Liver (tissue), 9 donors: Measurements from ENCODE around the gene FUT9. TPM values are rescaled to one million over a fixed set of nuclear protein-coding genes. Genes with fewer than 3 reads are reported as not detected.

Experiments used
- DNase-seq: peaks from one replicate; pipeline ENCODE4 v3.0.0-alpha.2; 2017; ENCODE audit warnings: low spot score
- H3K27ac ChIP-seq, 2 donors: one replicate each; pipeline ENCODE4 v1.7.0; 2013; ENCODE audit warnings: inconsistent platforms in 2 of 2, low read length in 2 of 2, control low read depth in 1 of 2, low read depth in 1 of 2, mild to moderate bottlenecking in 1 of 2
- H3K27me3 ChIP-seq, 4 donors: one replicate each; pipeline versions ENCODE4 v1.6.1 to v1.7.0; 2013; ENCODE audit warnings: low read length in 3 of 4, inconsistent platforms in 1 of 4, mild to moderate bottlenecking in 1 of 4, moderate library complexity in 1 of 4; ENCODE audit not compliant: control insufficient read depth in 4 of 4, insufficient read depth in 4 of 4
- H3K36me3 ChIP-seq, 4 donors: one replicate each; pipeline versions ENCODE4 v1.6.1 to v1.7.0; 2013; ENCODE audit warnings: low read length in 3 of 4, mild to moderate bottlenecking in 3 of 4, low read depth in 1 of 4, moderate library complexity in 1 of 4; ENCODE audit not compliant: control insufficient read depth in 4 of 4, insufficient read depth in 3 of 4
- H3K4me1 ChIP-seq, 4 donors: one replicate each; pipeline versions ENCODE4 v1.6.1 to v1.7.0; 2013; ENCODE audit warnings: low read length in 3 of 4, mild to moderate bottlenecking in 3 of 4, moderate library complexity in 1 of 4; ENCODE audit not compliant: control insufficient read depth in 4 of 4, insufficient read depth in 4 of 4
- H3K4me3 ChIP-seq, 3 donors: one replicate each; pipeline versions ENCODE4 v1.6.1 to v1.7.0; 2013; ENCODE audit warnings: low read length in 3 of 3, control low read depth in 1 of 3, low read depth in 1 of 3, mild to moderate bottlenecking in 1 of 3
- H3K9ac ChIP-seq, 2 donors: one replicate each; pipeline ENCODE4 v1.7.0; 2013; ENCODE audit warnings: low read length in 2 of 2, mild to moderate bottlenecking in 2 of 2, moderate library complexity in 2 of 2, control low read depth in 1 of 2, low read depth in 1 of 2
- H3K9me3 ChIP-seq, 4 donors: one replicate each; pipeline versions ENCODE4 v1.6.1 to v1.7.0; 2013; ENCODE audit warnings: low read length in 3 of 4; ENCODE audit not compliant: control insufficient read depth in 4 of 4
- CTCF ChIP-seq: fragments of 150-350 bp; IDR thresholded peaks from 2 replicates; pipeline ENCODE4 v1.5.1; 2017; ENCODE audit warnings: improper control_type of control experiment, low read depth, low read length; ENCODE audit not compliant: missing input control
- EGR1 ChIP-seq, 2 donors: IDR thresholded peaks; 2 replicates each; pipeline ENCODE4 v1.6.1; 2016 to 2018; ENCODE audit warnings: antibody characterized with exemption in 2 of 2, low read depth in 2 of 2
- FOXA1 ChIP-seq: IDR thresholded peaks from 2 replicates; pipeline ENCODE4 v1.6.1; 2016; ENCODE audit warnings: antibody characterized with exemption
- GABPA ChIP-seq, 2 donors: IDR thresholded peaks in 1 of 2; conservative IDR thresholded peaks in 1 of 2; 2 replicates each; pipeline ENCODE4 v1.6.1; 2016; ENCODE audit warnings: antibody characterized with exemption in 2 of 2, mild to moderate bottlenecking in 1 of 2, moderate library complexity in 1 of 2
- HNF4A ChIP-seq, 2 donors: conservative IDR thresholded peaks; 2 replicates each; pipeline ENCODE4 v1.6.1; 2016; ENCODE audit warnings: antibody characterized with exemption in 2 of 2, mild to moderate bottlenecking in 2 of 2
- HNF4G ChIP-seq: IDR thresholded peaks from 2 replicates; pipeline ENCODE4 v1.6.1; 2016; ENCODE audit warnings: antibody characterized with exemption
- JUND ChIP-seq, 2 donors: IDR thresholded peaks; 2 replicates each; pipeline ENCODE4 v1.6.1; 2016; ENCODE audit warnings: antibody characterized with exemption in 2 of 2
- MAX ChIP-seq: IDR thresholded peaks from 2 replicates; pipeline ENCODE4 v1.6.1; 2016; ENCODE audit warnings: antibody characterized with exemption
- NR2F2 ChIP-seq: IDR thresholded peaks from 2 replicates; pipeline ENCODE4 v1.6.1; 2016; ENCODE audit warnings: antibody characterized with exemption
- RAD21 ChIP-seq, 2 donors: IDR thresholded peaks; 2 replicates each; pipeline ENCODE4 v1.6.1; 2016; ENCODE audit warnings: antibody characterized with exemption in 2 of 2, mild to moderate bottlenecking in 2 of 2
- RXRA ChIP-seq, 2 donors: IDR thresholded peaks; 2 replicates each; pipeline ENCODE4 v1.6.1; 2017 to 2018; ENCODE audit warnings: antibody characterized with exemption in 2 of 2, mild to moderate bottlenecking in 1 of 2
- SP1 ChIP-seq: IDR thresholded peaks from 2 replicates; pipeline ENCODE4 v1.6.1; 2018; ENCODE audit warnings: antibody characterized with exemption, mild to moderate bottlenecking
- TAF1 ChIP-seq: conservative IDR thresholded peaks from 2 replicates; pipeline ENCODE4 v1.6.1; 2016; ENCODE audit warnings: antibody characterized with exemption, mild to moderate bottlenecking
- ZBTB33 ChIP-seq: IDR thresholded peaks from 2 replicates; pipeline ENCODE4 v1.6.1; 2016; ENCODE audit warnings: antibody characterized with exemption
- WGBS: extraction: QIAGEN DNeasy Blood & Tissue Kit; methylation state at CpG from one replicate; pipeline ENCODE4 v1.1.7; 2013; 5-methylcytosine and 5-hydroxymethylcytosine counted together
- polyA plus RNA-seq, 2 donors: library from polyadenylated mRNA; stranded (reverse) in 1 of 2; unstranded in 1 of 2; fragments of 200-250 nt in 1 of 2; fragments of >200 nt in 1 of 2; fragmentation: Nextera tagmentation in 1 of 2; extraction: Ambion mirVana in 1 of 2; gene quantifications; one replicate each; pipeline versions ENCODE4 v1.2.1 to v1.2.3, GENCODE V29; 2013 to 2015
- total RNA-seq, 2 donors: library from RNA; depleted of rRNA; stranded (reverse); fragments of >200 nt; gene quantifications; one replicate each; pipeline ENCODE4 v1.2.3, GENCODE V29; 2014
- TF ChIP-seq, protein P1 (sequence below): IDR thresholded peaks from 2 replicates; pipeline ENCODE4 v1.6.1; 2016; ENCODE audit warnings: antibody characterized with exemption, mild to moderate bottlenecking
- donor health status: healthy.
- donor health status: healthy.
- donor health status: healthy.
- donor health status: healthy.
- donor health status: healthy.

Gene FUT9
- total and polyA plus RNA-seq, 4 donors: not detected

- TF ChIP-seq CTCF (no peak), FOXA1 (no peak), RAD21 (IDR thresholded peaks at IDR 0.05) (no peak), EGR1 (IDR thresholded peaks at IDR 0.05; ENCODE audit: low read depth in 2 of 2) (no peak), JUND (IDR thresholded peaks at IDR 0.05) (no peak), RXRA (IDR thresholded peaks at IDR 0.05) (no peak)
Observed at GRCh38 chr6:96060249-96060648, 44.5 kb downstream of the FUT9 start (continued).

DNA sequence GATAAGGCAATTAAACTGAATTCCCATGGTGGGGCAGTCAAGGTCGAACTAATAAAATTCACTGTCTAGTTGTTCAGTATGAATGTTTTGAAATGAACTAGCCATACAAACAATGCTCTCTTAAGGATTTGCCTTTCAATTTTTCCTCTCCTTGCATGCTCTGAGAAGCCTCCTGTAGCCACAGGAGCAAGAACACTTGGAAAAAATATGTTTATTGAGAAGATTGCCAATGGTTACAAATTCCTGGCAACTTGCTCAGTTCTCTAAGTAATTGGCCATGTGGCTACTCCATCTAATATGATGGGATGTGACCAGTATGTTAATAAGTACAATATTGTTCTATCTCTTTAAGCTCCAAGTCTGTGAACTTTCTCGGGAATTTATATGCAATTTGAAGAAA lies 49.4 kb downstream of the FUT9 start:
- no peak for DNase-seq
- TF ChIP-seq TAF1 (no peak), RXRA (IDR thresholded peaks at IDR 0.05) (no peak), JUND (IDR thresholded peaks at IDR 0.05) (no peak), RAD21 (IDR thresholded peaks at IDR 0.05) (no peak), SP1 (no peak), MAX (no peak), HNF4A (conservative IDR thresholded peaks at IDR 0.05) (no peak), NR2F2 (no peak), GABPA (IDR thresholded peaks at IDR 0.05 in 1 of 2, conservative IDR thresholded peaks at IDR 0.05 in 1 of 2) (no peak), EGR1 (IDR thresholded peaks at IDR 0.05; ENCODE audit: low read depth in 2 of 2) (no peak), ZBTB33 (no peak), HNF4G (no peak)
- TF ChIP-seq, protein P1, sequence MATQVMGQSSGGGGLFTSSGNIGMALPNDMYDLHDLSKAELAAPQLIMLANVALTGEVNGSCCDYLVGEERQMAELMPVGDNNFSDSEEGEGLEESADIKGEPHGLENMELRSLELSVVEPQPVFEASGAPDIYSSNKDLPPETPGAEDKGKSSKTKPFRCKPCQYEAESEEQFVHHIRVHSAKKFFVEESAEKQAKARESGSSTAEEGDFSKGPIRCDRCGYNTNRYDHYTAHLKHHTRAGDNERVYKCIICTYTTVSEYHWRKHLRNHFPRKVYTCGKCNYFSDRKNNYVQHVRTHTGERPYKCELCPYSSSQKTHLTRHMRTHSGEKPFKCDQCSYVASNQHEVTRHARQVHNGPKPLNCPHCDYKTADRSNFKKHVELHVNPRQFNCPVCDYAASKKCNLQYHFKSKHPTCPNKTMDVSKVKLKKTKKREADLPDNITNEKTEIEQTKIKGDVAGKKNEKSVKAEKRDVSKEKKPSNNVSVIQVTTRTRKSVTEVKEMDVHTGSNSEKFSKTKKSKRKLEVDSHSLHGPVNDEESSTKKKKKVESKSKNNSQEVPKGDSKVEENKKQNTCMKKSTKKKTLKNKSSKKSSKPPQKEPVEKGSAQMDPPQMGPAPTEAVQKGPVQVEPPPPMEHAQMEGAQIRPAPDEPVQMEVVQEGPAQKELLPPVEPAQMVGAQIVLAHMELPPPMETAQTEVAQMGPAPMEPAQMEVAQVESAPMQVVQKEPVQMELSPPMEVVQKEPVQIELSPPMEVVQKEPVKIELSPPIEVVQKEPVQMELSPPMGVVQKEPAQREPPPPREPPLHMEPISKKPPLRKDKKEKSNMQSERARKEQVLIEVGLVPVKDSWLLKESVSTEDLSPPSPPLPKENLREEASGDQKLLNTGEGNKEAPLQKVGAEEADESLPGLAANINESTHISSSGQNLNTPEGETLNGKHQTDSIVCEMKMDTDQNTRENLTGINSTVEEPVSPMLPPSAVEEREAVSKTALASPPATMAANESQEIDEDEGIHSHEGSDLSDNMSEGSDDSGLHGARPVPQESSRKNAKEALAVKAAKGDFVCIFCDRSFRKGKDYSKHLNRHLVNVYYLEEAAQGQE: no peak
- WGBS: 58% methylated on average over 2 of the region's 2 CpGs

More for the DNA sequence above, 49.4 kb downstream of the FUT9 start:
- Histone ChIP-seq H3K27ac (no peak overlapping the region), H3K9ac (no peak overlapping the region), H3K9me3 (peaks cover 0 to 7% (median 0%) of the 10 kb centered on the region in 4 donors), H3K4me1 (no peaks in the 10 kb centered on the region), H3K36me3 (no peaks in the 10 kb centered on the region), H3K27me3 (no peaks in the 10 kb centered on the region), H3K4me3 (no peak overlapping the region)
